ENCODE data around the gene CFI.
"Not testable (repeated sequence)": the region's sequence is repeated elsewhere in the genome, so short reads cannot be mapped to it uniquely, and the experiment has no call there.

The CFI gene

GRCh38 chr4:109795059-109795458 is 6.7 kb downstream of the CFI start:
- DNase-seq, result no peak

GRCh38 chr4:109787807-109788206 is 14.0 kb downstream of the CFI start:
- DNase-seq, result no peak

GRCh38 chr4:109786846-109787245 is 15.0 kb downstream of the CFI start:
- DNase-seq, result no peak

- not testable (repeated sequence) for DNase-seq
Measured at GRCh38 chr4:109782092-109782491, 19.7 kb downstream of the CFI start.

- DNase-seq, result no peak
Measured at GRCh38 chr4:109764789-109765402, 36.9 kb downstream of the CFI start.

GRCh38 chr4:109764376-109764775 is 37.4 kb downstream of the CFI start:
- DNase-seq, result no peak

GRCh38 chr4:109760682-109761081 is 41.1 kb downstream of the CFI start:
- DNase-seq, result no peak

GRCh38 chr4:109755656-109756055 is 46.1 kb downstream of the CFI start:
- no peak for DNase-seq

GRCh38 chr4:109754093-109754857 is 47.5 kb downstream of the CFI start:
- no peak for DNase-seq

- DNase-seq, result no peak
Measured at GRCh38 chr4:109752525-109752924, 49.3 kb downstream of the CFI start.

GRCh38 chr4:109751852-109752251 is 49.9 kb downstream of the CFI start:
- DNase-seq, result no peak

GRCh38 chr4:109750652-109751244 is 51.1 kb downstream of the CFI start:
- no peak for DNase-seq

- DNase-seq, result no peak
Measured at GRCh38 chr4:109749388-109750082, 52.3 kb downstream of the CFI start.

- DNase-seq, result no peak
Measured at GRCh38 chr4:109748114-109748513, 53.7 kb downstream of the CFI start.

GRCh38 chr4:109746728-109747127 is 55.1 kb downstream of the CFI start:
- DNase-seq, result no peak

GRCh38 chr4:109745830-109746229 is 56.0 kb downstream of the CFI start:
- no peak for DNase-seq

GRCh38 chr4:109739547-109739946 is 62.3 kb downstream of the CFI start:
- DNase-seq, result no peak

GRCh38 chr4:109738104-109738872 is 63.5 kb downstream of the CFI start:
- DNase-seq, result no peak

GRCh38 chr4:109735566-109736365 is 66.0 kb downstream of the CFI start:
- DNase-seq, result no peak

GRCh38 chr4:109733728-109734127 is 68.1 kb downstream of the CFI start:
- DNase-seq, result no peak

- DNase-seq, result no peak
Measured at GRCh38 chr4:109730619-109731545, 70.9 kb downstream of the CFI start.
